Right renal pelvis (tissue), 4 donors: Measurements from ENCODE around the gene EFNA3. TPM values are rescaled to one million over a fixed set of nuclear protein-coding genes. Genes with fewer than 3 reads are reported as not detected.

ENCODE experiments used
- DNase-seq, 4 donors: peaks; one replicate each; pipeline ENCODE4 v3.0.0-alpha.2; 2013; ENCODE audit warnings: low read depth in 4 of 4, low spot score in 3 of 4, missing footprints in 1 of 4
- polyA plus RNA-seq, 4 donors: library from polyadenylated mRNA; unstranded; fragments of 120-200 nt; gene quantifications; one replicate each; pipeline ENCODE4 v1.2.1, GENCODE V29; 2013; ENCODE audit not compliant: insufficient read length in 4 of 4

Gene EFNA3
- polyA plus RNA-seq, 4 donors = 6.0 to 7.9 (median 7.1) TPM

GRCh38 chr1:155127967-155128754 lies 49.5 kb downstream of the EFNA3 start:
- DNase-seq = no peak

GRCh38 chr1:155128755-155129473 lies 50.3 kb downstream of the EFNA3 start:
- DNase-seq = peak in 1 of 4 donors; percentile 45

- peak in 1 of 4 donors; percentile 22 for DNase-seq
These were observed 51.8 kb downstream of the EFNA3 start for GRCh38 chr1:155130272-155131006.

- DNase-seq = no peak
These were observed 52.6 kb downstream of the EFNA3 start for GRCh38 chr1:155131285-155131684.

GRCh38 chr1:155131856-155132255 lies 53.2 kb downstream of the EFNA3 start:
- no peak for DNase-seq

GRCh38 chr1:155133799-155134281 lies 55.2 kb downstream of the EFNA3 start:
- DNase-seq = no peak

GRCh38 chr1:155134322-155134721 lies 55.7 kb downstream of the EFNA3 start:
- DNase-seq = no peak

- DNase-seq = peak in 1 of 4 donors; percentile 60
These were observed 56.3 kb downstream of the EFNA3 start for GRCh38 chr1:155134880-155135414.

- DNase-seq = peak in 3 of 4 donors; percentile 85 to 92 (median 89)
These were observed 56.9 kb downstream of the EFNA3 start, which contains the start of gene SLC50A1 for GRCh38 chr1:155135415-155136028. Gene SLC50A1 (plus strand): TSS chr1:155135852. CDS start chr1:155135912, 60 bp downstream.

GRCh38 chr1:155136748-155137147 lies 58.1 kb downstream of the EFNA3 start:
- no peak for DNase-seq

Other genes starting within 250 kb of the EFNA3 start
- 1 to 10 TPM; 2.3 to 2.8 (median 2.6) TPM for gene KCNN3, start 208.6 kb upstream of the EFNA3 start, polyA plus RNA-seq
- gene PMVK, start 142.1 kb upstream of the EFNA3 start, polyA plus RNA-seq = 10 to 100 TPM; 33.2 to 44.8 (median 34.6) TPM
- gene PBXIP1, start 122.7 kb upstream of the EFNA3 start, polyA plus RNA-seq = 10 to 100 TPM; 64.9 to 74.6 (median 71.5) TPM
- gene PYGO2, start 117.1 kb upstream of the EFNA3 start, polyA plus RNA-seq = 10 to 100 TPM; 46.9 to 52.2 (median 50.7) TPM
- gene SHC1, start 108.1 kb upstream of the EFNA3 start, polyA plus RNA-seq = 10 to 100 TPM; 87.1 to 89.4 (median 88.0) TPM
- gene CKS1B, start 104.2 kb upstream of the EFNA3 start, polyA plus RNA-seq = 100 to 1,000 TPM in 2 of 4 donors, 10 to 100 TPM in 2; 89.4 to 103 (median 100) TPM
- gene FLAD1, start 95.5 kb upstream of the EFNA3 start, polyA plus RNA-seq = 10 to 100 TPM; 29.7 to 31.6 (median 30.8) TPM
- gene LENEP, start 85.3 kb upstream of the EFNA3 start, polyA plus RNA-seq = under 1 TPM; 0.26 to 0.43 (median 0.34) TPM
- gene ZBTB7B, start 76.0 kb upstream of the EFNA3 start, polyA plus RNA-seq = 10 to 100 TPM; 13.0 to 17.4 (median 14.4) TPM
- 1 to 10 TPM; 1.6 to 2.1 (median 1.8) TPM for gene DCST2, start 45.1 kb upstream of the EFNA3 start, polyA plus RNA-seq
- under 1 TPM; 0.19 to 0.31 (median 0.28) TPM for gene DCST1, start 45.0 kb upstream of the EFNA3 start, polyA plus RNA-seq
- 10 to 100 TPM; 42.9 to 63.4 (median 44.4) TPM for gene ADAM15, start 27.5 kb upstream of the EFNA3 start, polyA plus RNA-seq
- 10 to 100 TPM; 18.5 to 22.9 (median 21.4) TPM for gene EFNA4, start 15.1 kb upstream of the EFNA3 start, polyA plus RNA-seq
- gene EFNA1, start 49.0 kb downstream of the EFNA3 start, polyA plus RNA-seq = 10 to 100 TPM; 67.0 to 75.7 (median 72.2) TPM
- gene SLC50A1, start 57.0 kb downstream of the EFNA3 start, polyA plus RNA-seq = 10 to 100 TPM; 52.7 to 63.7 (median 58.5) TPM
- 10 to 100 TPM; 31.8 to 57.2 (median 36.6) TPM for gene DPM3, start 61.7 kb downstream of the EFNA3 start, polyA plus RNA-seq
- 100 to 1,000 TPM; 137 to 177 (median 153) TPM for gene KRTCAP2, start 94.5 kb downstream of the EFNA3 start, polyA plus RNA-seq
- gene TRIM46, start 95.0 kb downstream of the EFNA3 start, polyA plus RNA-seq = 1 to 10 TPM; 2.7 to 4.1 (median 3.2) TPM
- 10 to 100 TPM; 28.1 to 41.7 (median 33.4) TPM for gene THBS3, start 129.1 kb downstream of the EFNA3 start, polyA plus RNA-seq
- 10 to 100 TPM; 38.8 to 50.3 (median 42.0) TPM for gene MTX1, start 129.9 kb downstream of the EFNA3 start, polyA plus RNA-seq
- gene ENTREP3, start 176.6 kb downstream of the EFNA3 start, polyA plus RNA-seq = 10 to 100 TPM; 20.8 to 32.3 (median 24.8) TPM
- 10 to 100 TPM; 59.7 to 64.7 (median 60.8) TPM for gene SCAMP3, start 183.5 kb downstream of the EFNA3 start, polyA plus RNA-seq
- gene CLK2, start 194.7 kb downstream of the EFNA3 start, polyA plus RNA-seq = 10 to 100 TPM; 71.1 to 81.1 (median 75.7) TPM
- 10 to 100 TPM in 1 of 4 donors, 1 to 10 TPM in 3; 9.4 to 11.2 (median 9.7) TPM for gene HCN3, start 198.6 kb downstream of the EFNA3 start, polyA plus RNA-seq
- 10 to 100 TPM in 1 of 4 donors, 1 to 10 TPM in 3; 6.3 to 11.7 (median 8.5) TPM for gene PKLR, start 222.6 kb downstream of the EFNA3 start, polyA plus RNA-seq
- 100 to 1,000 TPM; 164 to 181 (median 167) TPM for gene FDPS, start 230.0 kb downstream of the EFNA3 start, polyA plus RNA-seq
- gene RUSC1, start 242.1 kb downstream of the EFNA3 start, polyA plus RNA-seq = 10 to 100 TPM; 35.5 to 44.1 (median 36.6) TPM